ENCODE results near the gene FGD4. TPM values are rescaled to one million over a fixed set of nuclear protein-coding genes. Genes with fewer than 3 reads are reported as not detected.
"Not testable (repeated sequence)": the region's sequence is repeated elsewhere in the genome, so short reads cannot be mapped to it uniquely, and the experiment has no call there.

FGD4 gene
- total and polyA plus RNA-seq, 9 of the 15 experiments (the other 6 are each of a cell fraction or from before 2014, with no cell fraction given): 0.05 to 0.51 (median 0.27) TPM

- Histone ChIP-seq H3K9me3 (replicated peaks; ENCODE audit: control insufficient read depth, insufficient read depth, low read depth, low read length) (no peaks in the 10 kb centered on the region), H3K4me3 (no peak overlapping the region), H4K20me1 (replicated peaks; ENCODE audit: control insufficient read depth, insufficient read depth, low read length) (no peaks in the 10 kb centered on the region), H3K9me1 (ENCODE audit: control insufficient read depth, insufficient read depth, low read length) (no peaks in the 10 kb centered on the region), H3K9ac (ENCODE audit: insufficient read depth in 1 of 2, low read depth in 2 of 2, low read length in 2 of 2) (no peak overlapping the region), H3K27ac (ENCODE audit: extremely low read depth, low read depth, low read length) (no peak overlapping the region), H3K27me3 (ENCODE audit: control insufficient read depth in 2 of 2, insufficient read depth in 2 of 2, low read length in 2 of 2) (peaks cover 7 to 8% of the 10 kb centered on the region in 2 experiments; a peak in 4 of 5 replicates), H2AFZ (ENCODE audit: low read depth, low read length) (no peak overlapping the region), H3K4me2 (ENCODE audit: insufficient read depth, low read length) (no peak overlapping the region), H3K36me3 (ENCODE audit: control insufficient read depth, insufficient read depth, low read length) (no peaks in the 10 kb centered on the region), H3K79me2 (ENCODE audit: control insufficient read depth, insufficient read depth, low read length) (no peaks in the 10 kb centered on the region), H3K4me1 (replicated peaks in 1 of 2; ENCODE audit: control insufficient read depth in 2 of 2, insufficient read depth in 2 of 2, low read length in 2 of 2) (no peaks in the 10 kb centered on the region)
- WGBS (ENCODE audit: insufficient coverage, low coverage, missing lambda C conversion rate): under 1% methylated on average over 12 of the region's 12 CpGs
- in situ Hi-C loops (cut with MboI): no loop called here
- FAIRE-seq (no peak), ATAC-seq (no peak), DNase-seq (ENCODE audit: extremely low read depth in 1 of 4, low spot score in 3 of 4) (no peak)
- ChIA-PET CTCF (ENCODE audit: low intra/inter-chr PET ratio) (no interaction called here), POLR2A (no interaction called here)
- no TSS peak for BruUV-seq (replicated peaks)
- no peak for TF ChIP-seq RBM25 (IDR thresholded peaks at IDR 0.05; ENCODE audit: low read depth, low read length, severe bottlenecking)
- TF ChIP-seq FOXJ2 (tag; IDR thresholded peaks at IDR 0.05): no peak
- TF ChIP-seq FOS (IDR thresholded peaks at IDR 0.05; ENCODE audit: extremely low read depth, insufficient read length): no peak
- TF ChIP-seq ZNF316 (IDR thresholded peaks at IDR 0.05): peak; percentile 47
- peak; percentile 8; the same call in 1 of the 2 replicates for TF ChIP-seq C11orf30 (IDR thresholded peaks at IDR 0.05; ENCODE audit: low read depth)
- intact Hi-C loops (cut with micrococcal nuclease): no loop called here
Measured at GRCh38 chr12:32505067-32505945, 105.9 kb downstream of the FGD4 start.

GRCh38 chr12:32507096-32507941 lies 108.0 kb downstream of the FGD4 start:
- in situ Hi-C loops (cut with MboI); ATAC-seq; H3K9me3 ChIP-seq (replicated peaks; ENCODE audit: control insufficient read depth, insufficient read depth, low read depth, low read length); FAIRE-seq; POLR2A ChIA-PET; H3K27ac ChIP-seq (ENCODE audit: extremely low read depth, low read depth, low read length); H3K36me3 ChIP-seq (ENCODE audit: control insufficient read depth, insufficient read depth, low read length); intact Hi-C loops (cut with micrococcal nuclease); H3K79me2 ChIP-seq (ENCODE audit: control insufficient read depth, insufficient read depth, low read length); H3K4me1 ChIP-seq (replicated peaks in 1 of 2; ENCODE audit: control insufficient read depth in 2 of 2, insufficient read depth in 2 of 2, low read length in 2 of 2); DNase-seq (ENCODE audit: extremely low read depth in 1 of 4, low spot score in 3 of 4); H3K9me1 ChIP-seq (ENCODE audit: control insufficient read depth, insufficient read depth, low read length); H3K9ac ChIP-seq (ENCODE audit: insufficient read depth in 1 of 2, low read depth in 2 of 2, low read length in 2 of 2); BruUV-seq (replicated peaks); H3K4me3 ChIP-seq; H2AFZ ChIP-seq (ENCODE audit: low read depth, low read length); H4K20me1 ChIP-seq (replicated peaks; ENCODE audit: control insufficient read depth, insufficient read depth, low read length); CTCF ChIA-PET (ENCODE audit: low intra/inter-chr PET ratio); H3K4me2 ChIP-seq (ENCODE audit: insufficient read depth, low read length): not testable (repeated sequence)
- WGBS (ENCODE audit: insufficient coverage, low coverage, missing lambda C conversion rate): under 1% methylated on average over 6 of the region's 8 CpGs
- H3K27me3 ChIP-seq (ENCODE audit: control insufficient read depth in 2 of 2, insufficient read depth in 2 of 2, low read length in 2 of 2): peaks cover 7 to 12% of the 10 kb centered on the region in 2 experiments

Data from K562 (cell line).